ENCODE results near the gene GALNT10.
A peak's percentile ranks its signal among the peaks of the same experiment; 100 is the strongest.

GALNT10 gene

GRCh38 chr5:154179846-154180710, 10.5 kb upstream of the GALNT10 start:
- peak; percentile 64 for DNase-seq

- DNase-seq, result no peak
These were observed 9.4 kb upstream of the GALNT10 start for GRCh38 chr5:154181161-154181560.

- DNase-seq, result no peak
These were observed 1.2 kb upstream of the GALNT10 start for GRCh38 chr5:154189256-154189818.

GRCh38 chr5:154189819-154190594, 526 bp upstream of the GALNT10 start:
- DNase-seq, result peak; percentile 38

- DNase-seq, result no peak
These were observed 1.1 kb downstream of the GALNT10 start for GRCh38 chr5:154191467-154192261.

- DNase-seq, result no peak
These were observed 2.8 kb downstream of the GALNT10 start for GRCh38 chr5:154193283-154193682.

- no peak for DNase-seq
These were observed 3.2 kb downstream of the GALNT10 start for GRCh38 chr5:154193701-154194121.

- DNase-seq, result no peak
These were observed 4.1 kb downstream of the GALNT10 start for GRCh38 chr5:154194345-154195329.

- no peak for DNase-seq
These were observed 5.7 kb downstream of the GALNT10 start for GRCh38 chr5:154196281-154196680.

- peak; percentile 38 for DNase-seq
These were observed 6.6 kb downstream of the GALNT10 start for GRCh38 chr5:154196955-154197652.

GRCh38 chr5:154197801-154198491, 7.4 kb downstream of the GALNT10 start:
- peak; percentile 80 for DNase-seq

- DNase-seq, result no peak
These were observed 8.2 kb downstream of the GALNT10 start for GRCh38 chr5:154198611-154199230.

GRCh38 chr5:154199263-154199662, 8.7 kb downstream of the GALNT10 start:
- DNase-seq, result no peak

GRCh38 chr5:154199671-154200220, 9.2 kb downstream of the GALNT10 start:
- no peak for DNase-seq

- DNase-seq, result no peak
These were observed 9.7 kb downstream of the GALNT10 start for GRCh38 chr5:154200221-154200620.

- DNase-seq, result no peak
These were observed 10.7 kb downstream of the GALNT10 start for GRCh38 chr5:154201108-154201769.

GRCh38 chr5:154202379-154203260, 12.1 kb downstream of the GALNT10 start:
- peak; percentile 19 for DNase-seq

Data from NCI-H1092 treated with DMSO at 0.1 percent for 48 hours (cell line).